HG03095 (cell line): ENCODE results near the gene ZNF747.

Source experiments
- ATAC-seq: cut with Tn5 transposase; IDR thresholded peaks from one replicate; pipeline ENCODE4 v1.9.1; 2021; ENCODE audit warnings: moderate library complexity; ENCODE audit not compliant: unreplicated experiment

Gene ZNF747

GRCh38 chr16:30534368-30535105 lies at the start of gene ZNF747:
ZNF747 (minus strand) TSS chr16:30534858; CDS start chr16:30534679, 179 bp downstream.
- ATAC-seq = peak; percentile 46

- no peak for ATAC-seq
These were observed 48.1 kb upstream of the ZNF747 start for GRCh38 chr16:30582611-30583340.

- no peak for ATAC-seq
These were observed 46.8 kb upstream of the ZNF747 start for GRCh38 chr16:30581457-30581856.

DNA sequence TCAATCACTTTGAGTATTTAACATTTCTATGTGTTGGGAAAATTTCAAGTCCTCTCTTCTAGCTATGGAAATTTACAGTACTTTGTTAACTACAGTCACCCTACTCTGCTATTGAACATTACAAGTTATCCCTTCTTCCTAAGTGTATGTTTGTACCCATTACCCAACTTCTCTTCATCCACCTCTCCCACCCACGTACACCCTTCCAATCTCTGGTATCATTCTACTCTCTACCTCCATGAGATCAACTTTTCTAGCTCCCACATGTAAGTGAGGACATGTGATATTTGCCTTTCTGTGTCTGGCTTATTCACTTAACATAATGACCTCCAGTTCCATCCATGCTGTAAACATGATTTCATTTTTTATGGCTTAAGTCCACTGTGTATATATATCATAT lies 40.0 kb upstream of the ZNF747 start:
- ATAC-seq = no peak

DNA sequence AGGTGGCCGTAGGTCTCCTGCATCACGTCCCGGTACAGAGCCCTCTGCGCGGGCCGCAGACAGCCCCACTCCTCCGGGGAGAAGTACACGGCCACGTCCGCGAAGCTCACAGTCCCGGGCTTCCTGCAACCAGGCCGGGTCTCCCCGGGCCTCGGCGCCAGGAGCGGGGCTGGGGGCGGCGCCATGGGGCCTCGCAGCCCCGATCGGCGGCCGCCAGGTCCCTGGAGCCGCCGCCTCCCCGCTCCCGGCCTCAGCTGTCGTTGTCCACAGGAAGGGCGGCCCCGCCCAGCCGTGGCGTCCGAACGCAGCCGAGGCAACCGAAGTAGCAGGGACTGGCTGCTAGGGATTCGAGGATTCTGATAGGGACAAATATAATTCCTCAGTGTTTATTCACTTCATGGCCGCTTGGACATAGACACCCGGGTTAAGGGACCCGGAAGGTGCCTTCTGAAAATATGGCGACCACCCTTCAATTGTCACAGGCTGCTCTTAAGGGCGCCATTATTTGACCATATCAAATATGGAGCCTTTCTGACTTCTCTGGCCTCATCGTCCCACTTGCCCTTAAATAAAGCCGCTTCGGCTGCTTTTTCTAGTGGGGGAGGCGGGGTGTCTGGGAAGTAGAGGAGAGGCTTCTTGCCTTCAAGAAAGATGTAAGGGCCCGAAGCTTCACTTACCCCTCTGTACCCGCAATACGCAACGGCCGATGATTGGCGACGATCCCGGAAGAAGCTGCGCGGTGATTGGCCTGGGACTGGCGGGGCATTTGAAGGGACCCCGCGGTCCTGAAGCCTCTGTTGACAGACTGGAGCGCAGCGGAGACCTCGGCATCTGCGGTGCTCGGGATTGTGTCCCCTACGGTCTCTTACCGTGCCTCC lies 37.0 kb upstream of the ZNF747 start, which contains the start of gene ZNF688:
TSS of gene ZNF688 (minus strand) at position 270 of the 878 bp plus-strand sequence. CDS start at position 185, 85 bp downstream.
- peak; percentile 73 for ATAC-seq

- ATAC-seq = no peak
These were observed 36.2 kb upstream of the ZNF747 start for GRCh38 chr16:30570636-30571444.

GRCh38 chr16:30569746-30570635 lies 35.3 kb upstream of the ZNF747 start:
- no peak for ATAC-seq

DNA sequence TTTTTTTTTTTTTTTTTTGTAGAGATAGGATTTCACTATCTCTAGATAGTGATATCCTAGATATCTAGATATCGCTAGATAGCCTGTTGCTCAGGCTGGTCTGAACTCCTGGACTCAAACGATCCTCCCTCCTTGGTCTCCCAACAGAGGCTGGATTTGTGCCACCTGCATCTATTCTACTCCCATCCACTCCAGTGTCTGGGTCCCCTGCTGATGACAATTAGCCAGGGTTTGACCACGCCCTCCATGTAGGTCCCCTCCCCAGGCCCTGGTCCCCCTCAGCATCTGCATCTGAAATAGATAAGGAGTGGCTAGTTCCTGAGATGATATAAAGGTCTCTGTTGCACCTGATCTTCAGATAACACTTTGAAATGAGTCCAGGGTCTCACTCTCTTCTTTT lies 34.6 kb upstream of the ZNF747 start:
- no peak for ATAC-seq

GRCh38 chr16:30567991-30568638 lies 33.5 kb upstream of the ZNF747 start:
- ATAC-seq = peak; percentile 33

DNA sequence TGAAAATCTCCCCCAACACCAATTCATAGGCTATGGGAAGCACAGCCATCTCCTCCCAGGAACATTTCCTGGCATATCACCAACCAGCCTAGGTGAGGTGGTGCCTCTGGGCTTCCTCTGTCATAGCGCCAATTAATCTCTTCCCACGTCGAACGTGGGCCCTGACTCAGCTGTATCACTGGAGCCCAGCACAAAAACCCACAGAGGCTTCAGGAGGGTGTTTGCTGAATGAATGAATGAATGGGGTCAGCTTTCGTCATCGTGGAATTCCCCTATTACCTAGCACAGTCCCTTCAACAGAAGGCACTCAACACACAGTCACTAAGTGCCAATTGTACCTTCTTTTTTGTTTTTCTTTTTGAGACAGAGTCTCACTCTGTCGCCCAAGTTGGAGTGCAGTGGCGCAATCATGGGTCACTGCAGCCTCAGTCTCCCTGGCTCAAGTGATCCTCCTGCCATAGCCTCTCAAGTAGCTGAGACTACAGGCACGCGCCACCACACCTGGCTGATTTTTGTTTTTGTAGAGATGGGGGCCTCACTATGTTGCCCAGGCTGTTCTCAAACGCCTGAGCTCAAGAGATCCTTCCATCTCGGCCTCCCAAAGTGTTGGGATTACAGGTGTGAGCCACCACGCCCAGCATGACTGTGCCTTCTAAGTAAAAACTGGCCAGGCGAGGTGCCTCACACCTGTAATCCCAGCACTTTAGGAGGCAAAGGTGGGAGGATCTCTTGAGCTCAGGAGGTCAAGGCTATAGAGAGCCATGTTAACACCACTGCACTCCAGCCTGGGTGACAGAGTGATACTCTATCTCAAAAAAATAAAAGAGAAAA lies 32.7 kb upstream of the ZNF747 start:
- ATAC-seq = no peak

DNA sequence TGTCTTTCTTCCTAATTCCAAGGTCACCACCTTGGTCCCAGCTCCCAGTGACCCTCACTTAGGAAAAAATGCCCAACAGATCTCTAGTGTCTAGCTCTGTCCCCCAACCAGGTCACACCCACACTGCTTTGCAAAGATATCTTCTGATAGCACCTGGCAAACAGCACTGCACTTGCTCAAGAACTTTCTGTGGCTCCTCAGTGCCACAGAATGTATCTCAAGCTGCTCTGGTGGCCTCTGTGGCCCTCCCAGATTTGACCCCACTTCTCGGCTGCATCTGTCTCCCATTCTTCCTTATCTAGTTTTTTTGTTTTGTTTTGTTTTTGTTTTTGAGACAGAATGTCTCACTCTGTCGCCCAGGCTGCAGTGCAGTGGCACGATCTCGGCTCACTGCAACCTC lies 31.9 kb upstream of the ZNF747 start:
- no peak for ATAC-seq

DNA sequence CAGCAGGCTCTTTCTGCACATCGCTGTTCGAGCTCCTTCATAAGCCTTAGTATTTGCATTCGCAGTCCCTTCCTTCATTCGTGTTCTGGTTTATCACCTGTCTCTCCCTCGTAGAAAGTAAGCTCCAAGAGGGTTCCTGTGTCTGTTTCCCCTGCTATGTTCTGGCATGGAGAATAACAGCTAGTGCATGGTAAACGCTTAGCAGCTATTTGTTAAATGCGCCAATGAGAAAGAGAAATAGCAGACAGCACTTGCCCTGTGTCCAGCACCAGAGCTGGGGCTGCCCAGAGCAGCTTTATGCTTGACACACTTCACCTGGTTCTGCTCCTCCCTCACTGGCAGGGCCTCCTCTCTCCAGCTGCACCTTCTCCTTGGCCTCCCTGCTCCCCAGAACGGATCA lies 31.3 kb upstream of the ZNF747 start:
- ATAC-seq = no peak

DNA sequence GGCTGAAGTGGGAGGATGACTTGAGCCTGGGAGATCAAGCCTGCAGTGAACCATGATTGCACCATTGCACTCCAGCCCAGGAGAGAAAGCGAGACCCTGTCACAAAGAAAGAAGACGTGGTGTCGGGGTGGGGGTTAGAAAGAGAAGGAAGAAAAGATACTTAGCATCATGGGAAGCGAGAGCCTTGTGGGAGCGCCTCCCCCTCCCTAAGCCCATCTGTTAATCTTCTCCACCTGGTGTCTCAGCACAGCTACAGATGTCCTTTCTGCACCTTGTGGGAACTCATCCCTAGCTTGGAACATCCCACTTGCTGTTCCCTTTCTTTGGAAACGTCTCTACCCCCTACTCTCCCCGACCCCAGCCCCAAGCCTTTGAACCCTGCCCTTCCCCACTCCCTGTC lies 30.9 kb upstream of the ZNF747 start:
- no peak for ATAC-seq

- ATAC-seq = no peak
These were observed 27.4 kb upstream of the ZNF747 start for GRCh38 chr16:30562021-30562420.

DNA sequence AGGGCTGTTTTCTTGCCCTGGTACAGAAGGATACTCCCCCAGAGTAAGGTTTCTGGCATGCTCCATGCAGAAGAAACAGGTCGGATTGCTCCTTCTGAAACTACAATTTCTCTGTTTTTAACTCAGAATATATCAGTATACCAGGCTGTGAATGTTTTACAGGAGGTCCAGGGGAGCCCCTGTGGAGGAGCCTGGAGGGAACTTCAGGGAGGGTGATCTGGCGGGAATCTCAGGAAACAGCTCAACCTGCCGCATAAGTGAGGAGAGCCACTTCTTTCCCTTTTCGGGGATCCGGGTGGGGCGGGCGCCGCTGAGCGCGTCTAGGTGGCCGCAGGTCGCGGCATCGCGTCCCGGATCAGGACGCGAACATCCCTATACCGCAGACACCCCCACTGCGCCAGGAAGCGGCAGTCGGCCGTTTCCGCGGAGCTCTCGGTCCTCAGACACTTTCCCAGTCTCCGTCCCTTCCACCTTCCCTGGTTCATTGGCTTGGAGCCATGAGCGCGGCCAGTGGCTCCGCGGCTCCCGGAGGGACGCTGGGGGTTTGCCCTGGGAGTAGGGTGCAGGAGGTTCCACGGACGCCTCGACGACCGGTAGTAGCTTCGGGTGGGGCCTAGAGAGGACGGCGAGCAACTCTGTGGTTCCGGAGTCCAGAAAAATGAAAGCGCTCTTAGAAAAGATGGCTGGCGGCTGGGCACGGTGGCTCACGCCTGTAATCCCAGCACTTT lies 26.6 kb upstream of the ZNF747 start:
- ATAC-seq = no peak

DNA sequence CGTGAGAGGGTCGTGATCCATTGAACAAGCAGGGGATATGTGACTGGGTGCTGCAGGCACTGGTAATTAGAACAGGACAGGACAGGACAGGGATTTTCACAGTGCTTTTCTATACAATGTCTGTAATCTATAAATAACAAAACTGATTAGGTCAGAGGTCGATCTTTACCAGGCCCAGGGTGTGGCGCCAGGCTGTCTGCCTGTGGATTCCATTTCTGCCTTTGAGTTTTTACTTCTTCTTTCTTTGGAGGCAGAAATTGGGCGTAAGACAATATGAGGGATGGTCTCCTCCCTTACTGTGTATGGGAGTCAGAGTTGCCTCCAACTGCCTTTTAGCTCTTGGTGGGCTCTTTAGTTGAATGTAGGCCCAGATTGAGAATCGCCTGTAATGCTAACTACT lies 25.0 kb upstream of the ZNF747 start:
- no peak for ATAC-seq

DNA sequence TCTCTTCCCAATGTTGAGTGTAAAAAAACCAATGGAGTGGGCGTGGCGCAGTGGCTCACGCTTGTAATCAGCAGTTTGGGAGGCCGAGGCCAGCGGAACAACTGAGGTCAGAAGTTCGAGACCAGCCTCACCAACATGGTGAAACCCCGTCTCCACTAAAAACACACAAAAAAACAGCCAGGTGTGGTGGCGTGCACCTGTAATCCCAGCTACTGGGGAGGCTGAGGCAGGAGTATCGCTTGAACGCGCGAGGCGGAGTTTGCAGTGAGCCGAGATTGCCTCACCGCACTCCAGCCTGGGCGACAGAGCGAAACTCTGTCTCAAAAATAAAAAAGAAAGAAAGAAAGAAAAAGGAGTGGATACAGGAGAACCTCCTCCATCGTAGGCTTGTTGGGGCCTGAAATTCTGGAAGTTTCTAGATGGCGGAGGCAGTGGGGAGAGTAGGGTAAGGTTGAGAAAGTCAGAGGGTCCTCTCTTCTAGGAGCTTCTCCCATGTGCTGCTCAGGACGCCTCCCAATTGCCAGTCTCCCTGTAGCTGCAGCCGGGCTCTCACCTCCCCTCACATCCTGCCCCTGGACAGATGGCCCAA lies 24.2 kb upstream of the ZNF747 start:
- no peak for ATAC-seq
